Activated naive CD8-positive, alpha-beta T cell treated with anti-CD3 and anti-CD28 coated beads, Interleukin-2, amount 50 U/mL, for 24 hours (primary cell): ENCODE results near the gene TBCE.

Source experiments
- ATAC-seq: fragments of 150-1000 bp; cut with Tn5 transposase; one replicate; pipeline ENCODE4 v1.10.0; 2021
- DNase-seq: peaks from one replicate; pipeline ENCODE4 v3.0.0; 2021
- H3K27ac Mint-ChIP-seq: one replicate; pipeline ENCODE4 v1.8.0; 2021; ENCODE audit warnings: mild to moderate bottlenecking, mixed read lengths
- H3K27me3 Mint-ChIP-seq: one replicate; pipeline ENCODE4 v1.8.0; 2021; ENCODE audit warnings: mixed read lengths
- H3K36me3 Mint-ChIP-seq: one replicate; pipeline ENCODE4 v1.8.0; 2021; ENCODE audit warnings: low read depth, mixed read lengths
- H3K4me1 Mint-ChIP-seq: one replicate; pipeline ENCODE4 v1.8.0; 2021; ENCODE audit warnings: mixed read lengths
- H3K4me3 Mint-ChIP-seq: one replicate; pipeline ENCODE4 v1.8.0; 2021; ENCODE audit warnings: mild to moderate bottlenecking, moderate library complexity, mixed read lengths
- H3K9me3 Mint-ChIP-seq: one replicate; pipeline ENCODE4 v1.8.0; 2021; ENCODE audit warnings: mixed read lengths

TBCE gene, protein sequence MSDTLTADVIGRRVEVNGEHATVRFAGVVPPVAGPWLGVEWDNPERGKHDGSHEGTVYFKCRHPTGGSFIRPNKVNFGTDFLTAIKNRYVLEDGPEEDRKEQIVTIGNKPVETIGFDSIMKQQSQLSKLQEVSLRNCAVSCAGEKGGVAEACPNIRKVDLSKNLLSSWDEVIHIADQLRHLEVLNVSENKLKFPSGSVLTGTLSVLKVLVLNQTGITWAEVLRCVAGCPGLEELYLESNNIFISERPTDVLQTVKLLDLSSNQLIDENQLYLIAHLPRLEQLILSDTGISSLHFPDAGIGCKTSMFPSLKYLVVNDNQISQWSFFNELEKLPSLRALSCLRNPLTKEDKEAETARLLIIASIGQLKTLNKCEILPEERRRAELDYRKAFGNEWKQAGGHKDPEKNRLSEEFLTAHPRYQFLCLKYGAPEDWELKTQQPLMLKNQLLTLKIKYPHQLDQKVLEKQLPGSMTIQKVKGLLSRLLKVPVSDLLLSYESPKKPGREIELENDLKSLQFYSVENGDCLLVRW

GRCh38 chr1:235367000-235367908, at the start of gene TBCE:
Gene TBCE, plus strand, starts transcription at chr1:235367427. Its CDS starts 12,623 bp downstream, at chr1:235380050.
- Mint-ChIP-seq H3K27me3 (no peaks in the 10 kb centered on the region), H3K4me1 (peaks cover 36% of the 10 kb centered on the region), H3K36me3 (no peaks in the 10 kb centered on the region), H3K4me3 (peak within 1 kb of the TSS; percentile 96), H3K27ac (peak within 1 kb of the TSS; percentile 96), H3K9me3 (no peaks in the 10 kb centered on the region)
- ATAC-seq (peak; percentile 99), DNase-seq (peak; percentile 91)

GRCh38 chr1:235319255-235319654, 48.0 kb upstream of the TBCE start:
- H3K9me3 Mint-ChIP-seq = no peaks in the 10 kb centered on the region
- H3K36me3 Mint-ChIP-seq = peaks cover 34% of the 10 kb centered on the region
- no peak for DNase-seq
- H3K27me3 Mint-ChIP-seq = no peaks in the 10 kb centered on the region
- no peak for ATAC-seq
- H3K4me1 Mint-ChIP-seq = peaks cover 78% of the 10 kb centered on the region
- no peak overlapping the region for H3K4me3 Mint-ChIP-seq
- H3K27ac Mint-ChIP-seq = peak overlapping the region; percentile 68

- no peak for ATAC-seq
- H3K4me3 Mint-ChIP-seq = peak overlapping the region; percentile 0
- peak overlapping the region; percentile 68 for H3K27ac Mint-ChIP-seq
These were observed 46.6 kb upstream of the TBCE start for GRCh38 chr1:235320521-235321179.

GRCh38 chr1:235324296-235324695, 42.9 kb upstream of the TBCE start:
- no peaks in the 10 kb centered on the region for H3K27me3 Mint-ChIP-seq
- ATAC-seq = no peak
- H3K36me3 Mint-ChIP-seq = peaks cover 34% of the 10 kb centered on the region
- H3K9me3 Mint-ChIP-seq = no peaks in the 10 kb centered on the region
- peak overlapping the region; percentile 76 for H3K27ac Mint-ChIP-seq
- no peak for DNase-seq
- H3K4me3 Mint-ChIP-seq = peak overlapping the region; percentile 94
- peaks cover 64% of the 10 kb centered on the region for H3K4me1 Mint-ChIP-seq

More at GRCh38 chr1:235320521-235321179, 46.6 kb upstream of the TBCE start:
- Mint-ChIP-seq H3K27me3 (no peaks in the 10 kb centered on the region), H3K9me3 (no peaks in the 10 kb centered on the region), H3K4me1 (peaks cover 79% of the 10 kb centered on the region), H3K36me3 (peaks cover 37% of the 10 kb centered on the region)
- DNase-seq = no peak

GRCh38 chr1:235325139-235325538, 42.1 kb upstream of the TBCE start:
- H3K27ac Mint-ChIP-seq = peak overlapping the region; percentile 90
- no peak for ATAC-seq
- DNase-seq = no peak
- no peaks in the 10 kb centered on the region for H3K27me3 Mint-ChIP-seq
- H3K4me3 Mint-ChIP-seq = peak overlapping the region; percentile 94
- H3K4me1 Mint-ChIP-seq = peaks cover 60% of the 10 kb centered on the region
- no peaks in the 10 kb centered on the region for H3K9me3 Mint-ChIP-seq
- peaks cover 31% of the 10 kb centered on the region for H3K36me3 Mint-ChIP-seq

DNA sequence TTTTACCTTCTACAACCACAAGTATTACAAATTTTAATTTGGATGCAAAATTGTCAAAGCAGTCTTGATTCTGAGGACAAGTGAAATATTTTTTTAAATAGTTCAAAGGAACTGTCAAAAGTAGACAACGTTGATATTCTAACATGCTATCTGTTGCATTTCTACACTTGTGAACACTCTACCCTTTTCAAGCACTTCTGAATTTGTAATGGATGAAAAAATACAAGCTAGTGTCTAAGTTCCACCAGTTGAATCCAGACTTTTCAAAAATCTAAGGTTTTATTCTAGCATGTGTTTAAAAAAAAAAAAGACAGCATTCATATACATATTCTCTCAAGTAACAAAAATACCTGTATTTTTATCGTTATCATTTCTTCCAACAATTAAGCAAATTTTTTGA, 41.4 kb upstream of the TBCE start:
- Mint-ChIP-seq H3K27ac (peak overlapping the region; percentile 90), H3K27me3 (no peaks in the 10 kb centered on the region), H3K4me1 (peaks cover 53% of the 10 kb centered on the region), H3K4me3 (peak overlapping the region; percentile 94), H3K36me3 (peaks cover 29% of the 10 kb centered on the region), H3K9me3 (no peaks in the 10 kb centered on the region)
- ATAC-seq (no peak), DNase-seq (no peak)

GRCh38 chr1:235326719-235327558, 40.3 kb upstream of the TBCE start:
- Mint-ChIP-seq H3K36me3 (peaks cover 30% of the 10 kb centered on the region), H3K27ac (peak overlapping the region; percentile 90), H3K4me3 (peak overlapping the region; percentile 94), H3K4me1 (peaks cover 45% of the 10 kb centered on the region), H3K9me3 (no peaks in the 10 kb centered on the region), H3K27me3 (no peaks in the 10 kb centered on the region)
- DNase-seq (peak; percentile 66), ATAC-seq (peak; percentile 6)

GRCh38 chr1:235327559-235328270, 39.5 kb upstream of the TBCE start, which contains the start of gene ARID4B:
Gene ARID4B, minus strand, starts transcription at chr1:235328179. Its CDS starts 1,260 bp downstream, at chr1:235326919.
- H3K36me3 Mint-ChIP-seq = peaks cover 25% of the 10 kb centered on the region
- ATAC-seq = no peak

DNA sequence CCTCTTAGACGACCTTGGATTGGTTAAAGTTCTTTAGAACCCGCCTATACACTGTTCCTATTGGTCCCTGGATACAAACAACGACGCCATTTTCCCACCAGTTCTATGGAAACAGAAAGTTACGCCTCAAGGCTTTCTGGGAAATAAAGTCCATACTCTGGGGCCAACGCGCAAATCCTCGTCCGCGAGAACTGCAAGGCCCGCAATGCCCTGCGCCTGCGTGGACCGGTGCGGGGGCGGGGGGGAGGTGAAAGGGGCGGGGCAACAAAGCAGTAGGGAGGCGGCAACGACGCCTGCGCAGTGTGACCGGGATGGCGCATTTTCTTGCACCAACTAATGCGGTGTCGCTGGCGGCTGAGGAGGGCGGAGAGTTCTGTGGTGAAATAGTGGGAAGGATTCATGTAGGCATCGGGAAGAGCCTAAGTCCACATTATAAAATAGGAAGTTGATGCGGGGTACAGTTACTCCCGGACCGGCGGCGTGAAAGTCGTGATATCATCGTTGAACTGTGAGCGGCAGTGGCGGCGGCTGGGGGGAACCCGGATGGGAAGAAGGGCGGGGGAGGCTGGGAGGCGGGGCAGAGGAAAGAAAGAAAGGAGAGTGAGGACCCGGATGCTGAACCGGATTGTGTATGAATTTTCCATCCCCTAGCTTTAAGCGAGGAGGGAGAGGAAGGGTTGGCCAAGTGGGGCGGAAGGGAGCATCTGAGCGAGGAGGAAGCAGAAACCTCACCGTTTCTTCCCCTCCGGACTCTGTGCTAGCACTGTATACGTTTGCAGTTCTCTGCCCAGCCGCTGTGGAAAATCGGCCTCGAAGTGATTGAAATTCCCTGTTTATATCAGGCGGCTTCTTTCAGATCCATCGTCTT, 38.7 kb upstream of the TBCE start, which contains the start of gene GGPS1:
GGPS1 (plus strand) TSS at position 300 of the 868 bp plus-strand sequence. CDS start 6,695 bp downstream, outside the sequence.
- Mint-ChIP-seq H3K9me3 (no peaks in the 10 kb centered on the region), H3K4me3 (no peak within 1 kb of the TSS), H3K27ac (no peak within 1 kb of the TSS)

More at GRCh38 chr1:235327559-235328270, 39.5 kb upstream of the TBCE start, which contains the start of gene ARID4B:
- Mint-ChIP-seq H3K4me3 (peak within 1 kb of the TSS; percentile 94), H3K27me3 (no peaks in the 10 kb centered on the region), H3K4me1 (peaks cover 42% of the 10 kb centered on the region), H3K9me3 (no peaks in the 10 kb centered on the region), H3K27ac (peak within 1 kb of the TSS; percentile 90)
- peak; percentile 68 for DNase-seq

DNA sequence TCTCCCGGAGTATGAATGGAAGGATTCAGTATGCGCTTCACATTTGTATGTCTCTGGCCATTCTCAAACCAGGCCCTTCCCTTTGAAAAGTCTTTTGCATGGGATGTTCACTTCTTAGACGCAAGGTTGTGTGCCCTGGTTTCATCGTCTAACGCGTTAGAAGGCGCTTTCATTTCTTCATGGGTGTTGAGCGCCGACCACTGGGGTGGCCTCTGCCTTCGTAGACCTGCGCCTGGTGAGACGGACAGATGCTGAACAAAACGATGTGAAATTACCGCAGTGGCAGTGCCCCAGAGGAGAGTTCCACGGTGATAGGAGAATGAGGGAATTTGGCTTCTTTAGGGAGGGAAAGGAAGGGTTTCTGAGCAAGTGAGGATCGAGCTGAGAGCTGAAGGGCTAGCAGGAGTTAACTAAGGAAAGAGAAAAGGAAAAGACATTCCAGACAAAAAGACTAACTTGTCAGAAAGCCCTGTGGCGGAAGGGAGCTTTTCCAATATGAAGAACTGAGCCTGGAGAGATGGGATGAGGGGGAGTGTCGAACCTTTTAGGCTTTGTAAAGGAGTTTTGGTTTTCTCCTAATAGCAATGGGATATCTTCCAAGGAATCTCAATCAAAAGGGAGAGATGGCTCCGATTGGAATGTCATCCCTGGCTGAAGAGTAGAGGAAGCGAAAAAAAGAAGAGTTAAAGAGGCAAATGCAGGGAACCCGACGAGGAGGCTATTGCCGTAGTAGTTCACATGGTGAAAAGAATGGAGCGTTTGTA, 37.9 kb upstream of the TBCE start:
- peak; percentile 48 for DNase-seq
- H3K27me3 Mint-ChIP-seq = no peaks in the 10 kb centered on the region
- peaks cover 34% of the 10 kb centered on the region for H3K4me1 Mint-ChIP-seq
- no peaks in the 10 kb centered on the region for H3K9me3 Mint-ChIP-seq
- peak; percentile 9 for ATAC-seq
- H3K4me3 Mint-ChIP-seq = no peak overlapping the region
- H3K36me3 Mint-ChIP-seq = peaks cover 25% of the 10 kb centered on the region
- H3K27ac Mint-ChIP-seq = no peak overlapping the region

More for the DNA sequence above, 38.7 kb upstream of the TBCE start, which contains the start of gene GGPS1:
- DNase-seq (peak; percentile 99), ATAC-seq (peak; percentile 83)
- Mint-ChIP-seq H3K36me3 (peaks cover 25% of the 10 kb centered on the region), H3K4me1 (peaks cover 39% of the 10 kb centered on the region), H3K27me3 (no peaks in the 10 kb centered on the region)

- Mint-ChIP-seq H3K9me3 (no peaks in the 10 kb centered on the region), H3K36me3 (peaks cover 20% of the 10 kb centered on the region), H3K4me3 (no peak overlapping the region), H3K27me3 (no peaks in the 10 kb centered on the region), H3K27ac (no peak overlapping the region), H3K4me1 (peaks cover 19% of the 10 kb centered on the region)
- ATAC-seq (no peak), DNase-seq (no peak)
These were observed 36.3 kb upstream of the TBCE start for GRCh38 chr1:235330918-235331285.
